H7 (cell line): ENCODE results near the gene SPATA31E1. TPM values are rescaled to one million over a fixed set of nuclear protein-coding genes. Genes with fewer than 3 reads are reported as not detected.
"Not testable (repeated sequence)": the region's sequence is repeated elsewhere in the genome, so short reads cannot be mapped to it uniquely, and the experiment has no call there.

Experiments
- DNase-seq: peaks from one replicate; pipeline ENCODE4 v3.0.0; 2012
- H3K27me3 ChIP-seq: 2 replicates; pipeline ENCODE4 v1.6.0; 2011; ENCODE audit warnings: mild to moderate bottlenecking, low read length; ENCODE audit not compliant: control insufficient read depth, insufficient read depth
- H3K36me3 ChIP-seq: replicated peaks from 2 replicates; pipeline ENCODE4 v1.5.1; 2011; ENCODE audit warnings: low read length; ENCODE audit not compliant: control insufficient read depth, insufficient read depth
- H3K4me3 ChIP-seq: 2 replicates; pipeline ENCODE4 v1.5.1; 2011; ENCODE audit warnings: low read depth, mild to moderate bottlenecking, control low read depth, low read length, moderate library complexity; ENCODE audit not compliant: insufficient read depth
- total RNA-seq: library from RNA; depleted of rRNA; stranded (reverse); fragments of >200 nt; shearing (Covaris generic); gene quantifications from 2 replicates; pipeline ENCODE4 v1.2.3, GENCODE V29; 2014

Gene SPATA31E1
- total RNA-seq, 1 experiment from 2014 or later: not detected

DNA sequence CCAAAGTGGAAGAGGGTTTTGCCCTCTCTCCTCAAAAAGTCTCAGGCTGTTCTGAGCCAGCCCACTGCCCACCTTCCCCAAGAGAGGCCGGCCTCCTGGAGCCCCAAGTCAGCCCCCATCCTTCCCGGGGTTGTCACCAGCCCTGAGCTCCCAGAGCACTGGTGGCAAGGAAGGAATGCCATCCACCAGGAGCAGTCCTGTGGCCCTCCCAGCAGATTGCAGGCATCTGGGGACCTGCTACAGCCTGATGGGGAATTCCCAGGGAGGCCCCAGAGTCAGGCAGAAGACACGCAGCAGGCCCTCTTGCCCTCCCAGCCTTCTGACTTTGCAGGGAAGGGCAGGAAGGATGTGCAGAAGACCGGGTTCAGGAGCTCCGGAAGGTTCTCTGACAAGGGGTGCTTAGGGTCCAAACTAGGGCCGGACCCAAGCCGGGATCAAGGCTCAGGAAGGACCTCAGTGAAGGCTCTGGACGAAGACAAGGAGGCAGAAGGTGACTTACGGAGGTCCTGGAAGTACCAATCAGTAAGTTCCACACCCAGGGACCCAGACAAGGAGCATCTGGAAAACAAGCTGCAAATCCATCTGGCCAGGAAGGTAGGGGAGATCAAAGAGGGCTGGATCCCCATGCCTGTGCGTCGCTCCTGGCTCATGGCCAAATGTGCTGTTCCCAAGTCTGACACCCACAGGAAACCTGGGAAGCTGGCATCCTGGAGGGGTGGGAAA lies 3.7 kb downstream of the SPATA31E1 start:
- Histone ChIP-seq H3K4me3 (no peak overlapping the region), H3K27me3 (no peaks in the 10 kb centered on the region), H3K36me3 (no peaks in the 10 kb centered on the region)
- no peak for DNase-seq

GRCh38 chr9:87886933-87887505 lies 4.3 kb downstream of the SPATA31E1 start:
- Histone ChIP-seq H3K36me3 (no peaks in the 10 kb centered on the region), H3K4me3 (no peak overlapping the region), H3K27me3 (no peaks in the 10 kb centered on the region)
- DNase-seq: no peak

DNA sequence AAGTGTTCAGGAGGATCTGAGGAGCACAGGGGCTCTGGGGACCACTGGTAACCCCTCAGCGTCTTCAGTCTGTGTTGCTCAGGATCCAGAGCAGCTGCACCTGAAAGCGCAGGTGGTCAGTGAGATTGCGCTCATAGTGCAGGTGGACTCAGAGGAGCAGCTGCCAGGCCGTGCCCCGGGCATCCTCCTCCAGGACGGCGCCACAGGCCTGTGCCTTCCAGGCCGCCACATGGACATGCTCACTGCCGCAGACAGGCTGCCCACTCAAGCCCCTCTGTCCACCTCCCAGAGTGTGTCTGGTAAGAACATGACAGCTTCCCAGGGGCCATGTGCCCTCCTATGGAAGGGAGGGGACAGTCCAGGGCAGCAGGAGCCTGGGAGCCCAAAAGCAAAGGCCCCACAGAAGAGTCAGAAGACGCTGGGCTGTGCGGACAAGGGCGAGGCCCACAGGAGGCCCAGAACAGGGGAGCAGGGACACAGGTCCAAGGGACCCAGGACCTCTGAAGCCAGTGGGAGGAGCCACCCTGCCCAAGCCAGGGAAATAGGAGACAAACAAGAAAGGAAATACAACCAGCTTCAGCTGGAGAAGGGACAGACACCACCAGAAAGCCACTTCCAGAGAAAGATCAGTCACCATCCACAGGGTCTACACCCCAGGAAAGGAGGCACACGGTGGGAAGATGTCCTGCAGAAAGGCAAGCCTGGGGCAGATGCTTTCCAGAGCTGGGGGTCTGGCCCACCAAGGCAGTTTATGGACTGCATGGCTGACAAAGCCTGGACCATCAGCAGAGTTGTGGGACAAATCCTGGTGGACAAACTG lies 5.2 kb downstream of the SPATA31E1 start:
- no peaks in the 10 kb centered on the region for H3K27me3 ChIP-seq
- no peak for DNase-seq
- no peak overlapping the region for H3K4me3 ChIP-seq
- no peaks in the 10 kb centered on the region for H3K36me3 ChIP-seq

- H3K36me3 ChIP-seq: no peaks in the 10 kb centered on the region
- no peak overlapping the region for H3K4me3 ChIP-seq
- H3K27me3 ChIP-seq: no peaks in the 10 kb centered on the region
- DNase-seq: no peak
These were observed 5.8 kb downstream of the SPATA31E1 start for GRCh38 chr9:87888501-87888900.

DNA sequence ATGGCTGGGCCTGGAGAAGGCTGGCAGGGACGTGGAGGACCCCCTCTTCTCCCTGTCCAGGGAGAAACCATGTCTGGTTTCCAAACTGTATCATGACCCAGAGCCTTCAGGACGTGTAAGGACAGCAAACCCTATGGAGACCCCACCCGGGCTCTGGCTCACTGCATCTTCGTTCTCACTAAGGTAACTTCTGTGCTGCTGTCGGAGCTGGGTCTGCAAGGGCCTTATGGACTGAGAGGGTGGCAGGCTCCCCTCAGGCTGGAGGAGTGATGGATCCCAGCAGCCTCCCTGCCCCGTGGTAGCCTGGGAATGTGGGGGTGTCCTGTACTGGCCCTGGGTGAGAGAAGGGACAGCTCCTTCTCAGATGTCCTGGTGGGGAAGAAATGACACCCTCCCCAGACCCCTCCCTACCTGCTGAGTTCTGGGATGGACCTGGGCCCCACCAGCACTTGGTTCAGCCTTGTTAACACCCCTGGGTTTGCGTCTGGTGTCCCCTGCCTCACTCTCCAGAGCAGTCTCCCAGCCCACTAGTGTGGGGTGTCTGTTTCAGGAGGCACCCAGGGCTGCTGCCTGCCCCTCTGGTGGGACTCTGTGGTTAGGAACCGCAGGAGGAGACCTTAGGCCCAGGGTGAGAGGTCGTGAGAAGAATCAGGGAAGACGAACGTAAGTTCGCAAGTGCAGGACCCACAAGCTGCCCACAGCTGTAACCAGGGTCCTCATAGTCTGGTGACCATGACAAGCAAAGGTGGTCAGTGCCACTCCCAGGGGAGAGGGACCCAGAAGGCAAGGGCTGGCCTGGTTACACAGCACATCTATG lies 6.6 kb downstream of the SPATA31E1 start:
- no peaks in the 10 kb centered on the region for H3K36me3 ChIP-seq
- no peak for DNase-seq
- H3K4me3 ChIP-seq: no peak overlapping the region
- H3K27me3 ChIP-seq: no peaks in the 10 kb centered on the region

- Histone ChIP-seq H3K36me3 (no peaks in the 10 kb centered on the region), H3K4me3 (no peak overlapping the region), H3K27me3 (no peaks in the 10 kb centered on the region)
- no peak for DNase-seq
These were observed 7.2 kb downstream of the SPATA31E1 start for GRCh38 chr9:87889882-87890252.

DNA sequence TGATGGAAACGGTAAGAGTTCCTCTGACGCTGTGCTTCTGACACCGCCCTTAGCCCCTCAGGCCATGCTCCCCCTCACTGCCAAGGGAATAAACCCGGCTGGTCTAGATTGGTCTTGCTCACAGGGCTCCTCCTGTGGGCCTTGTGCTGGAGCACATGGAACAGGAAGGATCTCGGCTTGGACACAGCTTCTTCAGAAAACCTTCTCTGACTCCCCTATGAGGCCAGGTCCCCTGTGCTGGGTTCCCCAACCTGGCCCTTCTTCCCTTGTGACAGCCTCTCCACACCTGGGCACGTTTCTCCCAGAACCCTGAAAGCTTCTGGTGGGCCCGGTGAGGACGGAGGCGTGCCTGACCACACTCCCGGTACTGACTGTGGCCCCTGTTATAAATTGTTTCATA lies 8.2 kb downstream of the SPATA31E1 start:
- Histone ChIP-seq H3K4me3 (no peak overlapping the region), H3K36me3 (no peaks in the 10 kb centered on the region)
- peak; percentile 45 for DNase-seq

DNA sequence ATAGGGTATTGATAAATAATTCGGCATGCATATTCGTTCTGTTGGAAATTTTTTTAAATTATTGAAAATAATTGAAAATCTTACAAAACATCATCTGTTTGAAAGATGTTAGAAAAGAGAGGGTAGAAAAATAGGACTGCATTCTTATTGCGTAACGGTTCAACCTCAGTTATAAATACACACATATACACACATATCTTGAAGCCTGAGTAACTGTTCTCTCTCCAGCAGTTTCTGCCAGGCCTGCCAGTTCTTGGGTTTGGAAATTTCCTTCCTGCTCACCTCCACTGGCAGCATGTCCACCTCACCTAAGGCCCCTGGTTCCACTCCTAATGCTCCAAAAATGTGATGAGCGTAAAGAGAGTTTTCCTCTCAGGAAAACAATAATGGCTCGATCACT lies 9.1 kb downstream of the SPATA31E1 start:
- no peaks in the 10 kb centered on the region for H3K27me3 ChIP-seq
- no peaks in the 10 kb centered on the region for H3K36me3 ChIP-seq
- no peak overlapping the region for H3K4me3 ChIP-seq
- no peak for DNase-seq

More for the DNA sequence above, 8.2 kb downstream of the SPATA31E1 start:
- no peaks in the 10 kb centered on the region for H3K27me3 ChIP-seq

DNA sequence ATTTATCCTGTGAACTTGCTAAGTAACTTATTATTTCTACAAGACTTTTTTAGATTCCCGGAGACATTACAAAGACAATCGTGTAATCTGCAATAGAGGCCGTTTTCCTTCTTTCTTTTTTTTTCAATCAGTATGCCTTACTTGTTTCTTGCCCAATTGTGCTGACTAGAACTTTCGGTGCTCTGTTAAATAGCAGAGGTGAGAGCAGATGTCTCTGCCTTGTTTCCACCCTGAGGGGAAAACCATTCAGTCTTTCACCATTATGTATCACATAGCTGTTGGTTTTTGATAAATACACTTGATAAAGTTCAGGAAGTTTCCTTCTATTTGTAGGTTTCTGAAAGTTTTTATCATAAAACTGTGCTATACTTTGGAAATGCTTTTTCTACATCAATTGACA lies 10.3 kb downstream of the SPATA31E1 start:
- Histone ChIP-seq H3K36me3 (no peaks in the 10 kb centered on the region), H3K27me3 (no peaks in the 10 kb centered on the region), H3K4me3 (no peak overlapping the region)
- DNase-seq: no peak

- H3K27me3 ChIP-seq: no peaks in the 10 kb centered on the region
- no peaks in the 10 kb centered on the region for H3K36me3 ChIP-seq
- H3K4me3 ChIP-seq: no peak overlapping the region
- DNase-seq: peak; percentile 70
These were observed 12.4 kb downstream of the SPATA31E1 start for GRCh38 chr9:87894998-87895625.

GRCh38 chr9:87896891-87897290 lies 14.2 kb downstream of the SPATA31E1 start:
- no peak for DNase-seq
- no peaks in the 10 kb centered on the region for H3K36me3 ChIP-seq
- H3K27me3 ChIP-seq: no peaks in the 10 kb centered on the region
- H3K4me3 ChIP-seq: no peak overlapping the region

DNA sequence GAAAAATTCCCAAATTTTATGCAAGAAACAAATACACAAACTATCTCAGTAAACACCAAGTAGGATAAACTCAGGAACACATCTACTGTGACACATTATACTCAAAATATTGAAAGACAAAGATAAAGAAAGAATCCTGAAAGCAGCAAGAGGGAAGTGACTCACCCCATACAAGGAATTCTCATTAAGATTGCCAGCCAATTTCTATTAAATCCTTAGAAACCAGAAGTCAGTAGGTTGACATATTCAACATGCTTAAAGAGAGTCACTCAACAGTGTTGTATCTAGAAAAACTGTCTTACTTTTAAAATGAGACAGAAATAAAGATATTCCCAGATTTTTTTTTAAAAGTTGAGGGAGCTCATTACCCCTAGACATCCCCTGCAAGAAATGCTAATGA lies 15.5 kb downstream of the SPATA31E1 start:
- DNase-seq: no peak
- no peaks in the 10 kb centered on the region for H3K36me3 ChIP-seq
- no peak overlapping the region for H3K4me3 ChIP-seq
- H3K27me3 ChIP-seq: no peaks in the 10 kb centered on the region

DNA sequence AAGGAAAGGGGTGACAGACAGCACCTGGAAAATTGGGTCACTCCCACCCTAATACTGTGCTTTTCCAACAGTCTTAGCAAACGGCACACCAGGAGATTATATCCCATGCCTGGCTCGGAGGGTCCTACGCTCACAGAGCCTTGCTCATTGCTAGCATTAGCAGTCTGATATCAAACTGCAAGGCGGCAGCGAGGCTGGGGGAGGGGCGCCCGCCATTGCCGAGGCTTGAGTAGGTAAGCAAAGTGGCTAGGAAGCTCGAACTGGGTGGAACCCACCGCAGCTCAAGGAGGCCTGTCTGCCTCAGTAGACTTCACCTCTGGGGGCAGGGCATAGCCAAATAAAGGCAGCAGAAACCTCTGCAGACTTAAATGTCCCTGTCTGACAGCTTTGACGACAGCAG lies 19.7 kb downstream of the SPATA31E1 start:
- H3K4me3 ChIP-seq, H3K27me3 ChIP-seq, H3K36me3 ChIP-seq, DNase-seq: not testable (repeated sequence)
